ENCODE data around the gene FBXO31.

DNA sequence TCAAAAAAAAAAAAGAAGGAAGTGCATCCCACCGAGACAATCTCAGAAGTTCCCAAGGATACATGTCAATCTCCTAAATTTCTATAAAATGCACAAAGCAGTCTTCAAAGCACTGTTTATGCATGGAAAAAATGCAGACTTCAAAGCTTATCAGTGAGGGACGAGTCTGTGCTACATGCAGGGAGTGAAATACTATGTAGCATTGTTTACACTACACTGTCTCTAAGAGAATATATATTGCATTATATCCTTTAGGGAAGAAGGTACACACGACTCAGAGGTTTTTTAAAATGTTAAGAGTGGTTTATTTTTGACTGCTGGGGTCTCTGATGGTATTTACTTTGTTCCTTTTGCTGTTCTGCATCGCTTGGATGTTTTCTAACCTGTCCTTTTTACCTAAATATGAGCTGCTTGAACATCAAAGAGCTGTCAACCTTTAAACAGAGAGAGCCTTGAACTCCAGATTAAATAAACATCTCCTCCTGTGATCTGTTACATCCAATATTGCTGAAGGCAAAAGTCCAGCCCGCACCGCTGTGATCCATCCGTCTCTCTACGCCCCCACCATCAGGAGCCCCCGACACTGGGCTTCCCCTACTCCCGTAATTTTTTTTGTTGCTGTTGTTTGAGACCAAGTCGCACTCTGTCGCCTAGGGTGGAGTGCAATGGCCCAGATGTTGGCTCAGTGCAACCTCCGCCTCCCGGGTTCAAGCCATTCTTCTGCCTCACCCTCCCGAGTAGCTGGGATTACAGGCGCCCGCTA is 1.4 kb downstream of the FBXO31 start:
- TF ChIP-seq POLR2A (IDR thresholded peaks at IDR 0.05; ENCODE audit: low read depth, low read length) (no peak), TAF1 (IDR thresholded peaks at IDR 0.05; ENCODE audit: borderline replicate concordance, low read depth, low read length) (no peak)
